Measurements from ENCODE around the gene DMD.

- TF ChIP-seq CTCF (IDR thresholded peaks at IDR 0.05) (no peak), EZH2 (IDR thresholded peaks at IDR 0.05; ENCODE audit: borderline replicate concordance, insufficient read depth, low read depth, low read length, poor library complexity, severe bottlenecking) (no peak)
These were observed 763.0 kb downstream of the DMD start for GRCh38 chrX:32448320-32448719.
